ENCODE results near the gene BHMT2. TPM values are rescaled to one million over a fixed set of nuclear protein-coding genes. Genes with fewer than 3 reads are reported as not detected.

The BHMT2 gene
- total and polyA plus RNA-seq, 2 of the 4 experiments (the other 2 are of a cell fraction): 0.36 to 0.60 TPM

DNA sequence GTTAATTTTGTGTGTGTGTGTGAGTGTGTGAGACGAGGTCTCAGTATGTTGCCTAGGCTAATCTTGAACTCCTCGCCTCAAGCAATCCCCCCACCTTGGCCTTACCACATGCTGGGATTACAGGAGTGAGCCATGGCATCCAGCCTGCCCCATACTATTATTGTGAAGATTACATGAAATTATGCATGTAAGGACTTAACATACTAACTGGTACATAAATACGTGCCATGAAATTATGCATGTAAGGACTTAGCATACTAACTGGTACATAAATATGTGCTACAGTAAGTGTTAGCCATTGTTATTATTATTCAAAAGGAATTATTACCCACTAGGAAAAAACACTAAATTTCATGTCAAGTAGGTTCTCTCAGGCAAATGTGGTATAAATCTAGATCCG, 16.2 kb upstream of the BHMT2 start:
- H3K4me1 ChIP-seq (ENCODE audit: control insufficient read depth, insufficient read depth, low read length): no peaks in the 10 kb centered on the region
- no peaks in the 10 kb centered on the region for H3K36me3 ChIP-seq (ENCODE audit: control insufficient read depth, insufficient read depth, low read length)
- no peak overlapping the region for H3K18ac ChIP-seq (ENCODE audit: low read depth, low read length)
- H2BK20ac ChIP-seq (ENCODE audit: low read depth, low read length): no peak overlapping the region
- no peak overlapping the region for H2BK15ac ChIP-seq (ENCODE audit: low read depth, low read length)
- dilution Hi-C loops (cut with HindIII; ENCODE audit: low sequenced_read_pairs, unreplicated experiment): no loop called here
- peaks cover 6% of the 10 kb centered on the region for H3K27me3 ChIP-seq (ENCODE audit: control insufficient read depth, insufficient read depth, low read length)
- ChIA-PET POLR2A (ENCODE audit: unreplicated experiment) (no interaction called here), CTCF (no interaction called here)
- H4K5ac ChIP-seq (ENCODE audit: low read depth, low read length): no peak overlapping the region
- no peak overlapping the region for H2AFZ ChIP-seq (replicated peaks; ENCODE audit: low read length, poor library complexity)
- no peak overlapping the region for H3K23ac ChIP-seq (ENCODE audit: low read depth, low read length)
- BruUV-seq (replicated peaks): no TSS peak
- ATAC-seq (ENCODE audit: low read depth) (no peak), DNase-seq (no peak)
- no peak overlapping the region for H3K14ac ChIP-seq (replicated peaks; ENCODE audit: low read depth, low read length)
- intact Hi-C loops (cut with micrococcal nuclease): no loop called here
- H3K4ac ChIP-seq (ENCODE audit: low read depth, low read length): no peak overlapping the region
- in situ Hi-C loops (cut with MboI; ENCODE audit: low sequenced_read_pairs): no loop called here
- no peak overlapping the region for H3K4me3 ChIP-seq (ENCODE audit: insufficient read depth, low read depth, low read length)
- H3K9me1 ChIP-seq (ENCODE audit: insufficient read depth, low read length): no peaks in the 10 kb centered on the region
- no peak for TF ChIP-seq USF2 (IDR thresholded peaks at IDR 0.05; ENCODE audit: low read depth, low read length)
- TF ChIP-seq RCOR1 (IDR thresholded peaks at IDR 0.05; ENCODE audit: insufficient replicate concordance, low read length): no peak
- no peak for TF ChIP-seq CEBPB (IDR thresholded peaks at IDR 0.05; ENCODE audit: low read depth, low read length)
- no peak for TF ChIP-seq FOS (IDR thresholded peaks at IDR 0.05; ENCODE audit: low read depth, low read length)
- no peak for TF ChIP-seq NFE2L2 (IDR thresholded peaks at IDR 0.05; ENCODE audit: low read depth, low read length)
- no peak for TF ChIP-seq CHD1 (IDR thresholded peaks at IDR 0.05; ENCODE audit: low read depth, low read length)
- TF ChIP-seq MAZ (IDR thresholded peaks at IDR 0.05; ENCODE audit: borderline replicate concordance, low read depth, low read length): no peak
- TF ChIP-seq SMC3 (IDR thresholded peaks at IDR 0.05; ENCODE audit: low read depth, low read length): no peak
- TF ChIP-seq CTCF (conservative IDR thresholded peaks at IDR 0.05; ENCODE audit: low read depth, low read length): no peak
- no peak for TF ChIP-seq RFX5 (IDR thresholded peaks at IDR 0.05; ENCODE audit: low read depth, low read length)
- no peak for TF ChIP-seq RAD21 (IDR thresholded peaks at IDR 0.05; ENCODE audit: low read length)
- no peak for TF ChIP-seq BHLHE40 (IDR thresholded peaks at IDR 0.05; ENCODE audit: low read depth, low read length)
- TF ChIP-seq, protein P1, sequence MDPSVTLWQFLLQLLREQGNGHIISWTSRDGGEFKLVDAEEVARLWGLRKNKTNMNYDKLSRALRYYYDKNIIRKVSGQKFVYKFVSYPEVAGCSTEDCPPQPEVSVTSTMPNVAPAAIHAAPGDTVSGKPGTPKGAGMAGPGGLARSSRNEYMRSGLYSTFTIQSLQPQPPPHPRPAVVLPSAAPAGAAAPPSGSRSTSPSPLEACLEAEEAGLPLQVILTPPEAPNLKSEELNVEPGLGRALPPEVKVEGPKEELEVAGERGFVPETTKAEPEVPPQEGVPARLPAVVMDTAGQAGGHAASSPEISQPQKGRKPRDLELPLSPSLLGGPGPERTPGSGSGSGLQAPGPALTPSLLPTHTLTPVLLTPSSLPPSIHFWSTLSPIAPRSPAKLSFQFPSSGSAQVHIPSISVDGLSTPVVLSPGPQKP (IDR thresholded peaks at IDR 0.05; ENCODE audit: borderline replicate concordance, low read depth, low read length): no peak
- H3K9ac ChIP-seq (ENCODE audit: low read depth, low read length): no peak overlapping the region
- H3K9me3 ChIP-seq (ENCODE audit: control insufficient read depth, insufficient read depth, low read length): peaks cover 3% of the 10 kb centered on the region
- H2BK120ac ChIP-seq (ENCODE audit: low read depth, low read length): no peak overlapping the region
- no peak overlapping the region for H2AK9ac ChIP-seq (replicated peaks; ENCODE audit: low read depth, low read length, poor library complexity)
- no peak overlapping the region for H3K56ac ChIP-seq (ENCODE audit: extremely low read depth, insufficient read depth, low read length)
- H4K91ac ChIP-seq (ENCODE audit: insufficient read depth, low read depth, low read length): no peak overlapping the region
- H3K4me2 ChIP-seq (ENCODE audit: low read depth, low read length): no peak overlapping the region
- no peaks in the 10 kb centered on the region for H3K79me1 ChIP-seq (ENCODE audit: low read depth in 1 of 2, low read length in 2 of 2)
- H4K20me1 ChIP-seq (ENCODE audit: insufficient read depth, low read length): no peaks in the 10 kb centered on the region
- no peak overlapping the region for H4K8ac ChIP-seq (ENCODE audit: low read depth in 2 of 2, low read length in 2 of 2)
- no peak overlapping the region for H3K27ac ChIP-seq (ENCODE audit: insufficient read depth, low read length)
- H2AK5ac ChIP-seq (ENCODE audit: low read depth, low read length): no peak overlapping the region
- no CpG with 5 or more reads among the region's 4 CpGs for WGBS, 2 experiments (ENCODE audit: extremely low coverage in 2 of 2, insufficient read length in 1 of 2)
- no peak overlapping the region for H2BK5ac ChIP-seq (ENCODE audit: low read depth, low read length, poor library complexity, severe bottlenecking)

All from IMR-90 (cell line).